ENCODE data around the gene TDP2.

DNA sequence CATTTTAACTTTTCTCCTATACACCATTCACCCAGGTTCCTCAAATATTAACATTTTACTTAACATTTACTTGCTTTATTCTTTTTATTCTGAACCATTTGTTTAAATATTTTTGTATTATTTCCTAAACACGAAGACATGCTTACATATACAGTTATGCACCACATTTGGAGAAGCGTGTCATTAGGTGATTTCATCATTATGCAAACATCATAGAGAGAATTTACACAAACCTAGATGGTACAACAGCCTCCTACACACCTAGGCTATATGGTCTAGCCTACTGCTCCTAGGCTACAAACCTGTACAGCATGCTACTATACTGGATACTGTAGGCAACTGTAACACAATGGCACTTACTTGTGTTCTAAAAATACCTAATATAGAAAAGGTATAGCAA, 6.6 kb downstream of the TDP2 start:
- TF ChIP-seq, protein P1, sequence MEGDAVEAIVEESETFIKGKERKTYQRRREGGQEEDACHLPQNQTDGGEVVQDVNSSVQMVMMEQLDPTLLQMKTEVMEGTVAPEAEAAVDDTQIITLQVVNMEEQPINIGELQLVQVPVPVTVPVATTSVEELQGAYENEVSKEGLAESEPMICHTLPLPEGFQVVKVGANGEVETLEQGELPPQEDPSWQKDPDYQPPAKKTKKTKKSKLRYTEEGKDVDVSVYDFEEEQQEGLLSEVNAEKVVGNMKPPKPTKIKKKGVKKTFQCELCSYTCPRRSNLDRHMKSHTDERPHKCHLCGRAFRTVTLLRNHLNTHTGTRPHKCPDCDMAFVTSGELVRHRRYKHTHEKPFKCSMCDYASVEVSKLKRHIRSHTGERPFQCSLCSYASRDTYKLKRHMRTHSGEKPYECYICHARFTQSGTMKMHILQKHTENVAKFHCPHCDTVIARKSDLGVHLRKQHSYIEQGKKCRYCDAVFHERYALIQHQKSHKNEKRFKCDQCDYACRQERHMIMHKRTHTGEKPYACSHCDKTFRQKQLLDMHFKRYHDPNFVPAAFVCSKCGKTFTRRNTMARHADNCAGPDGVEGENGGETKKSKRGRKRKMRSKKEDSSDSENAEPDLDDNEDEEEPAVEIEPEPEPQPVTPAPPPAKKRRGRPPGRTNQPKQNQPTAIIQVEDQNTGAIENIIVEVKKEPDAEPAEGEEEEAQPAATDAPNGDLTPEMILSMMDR (IDR thresholded peaks at IDR 0.05), result no peak
- TF ChIP-seq EP300 (IDR thresholded peaks at IDR 0.05) (no peak), POLR2AphosphoS5 (IDR thresholded peaks at IDR 0.05) (no peak)
